GM23338 (cell line): ENCODE measurements around the gene PYCR2. TPM values are rescaled to one million over a fixed set of nuclear protein-coding genes. Genes with fewer than 3 reads are reported as not detected.

ENCODE experiments used
- ATAC-seq: fragments of 200-7000 bp; cut with Tn5 transposase; 3 replicates; pipeline ENCODE4 v1.9.1; 2020
- DNase-seq: peaks from one replicate; pipeline ENCODE4 v3.0.0-alpha.2; 2015; ENCODE audit warnings: low spot score
- H2AFZ ChIP-seq: fragments of 200-600 bp; sonication (generic); 2 replicates; pipeline ENCODE4 v1.8.0; 2016; ENCODE audit warnings: antibody characterized with exemption, mild to moderate bottlenecking, moderate library complexity
- H3F3A ChIP-seq: fragments of 200-600 bp; sonication (generic); replicated peaks from 2 replicates; pipeline ENCODE4 v1.8.0; 2017; ENCODE audit warnings: antibody characterized with exemption, mixed run types, low read depth
- H3K27ac ChIP-seq: fragments of 200-600 bp; sonication (generic); 2 replicates; pipeline ENCODE4 v1.6.1; 2016; ENCODE audit warnings: low read depth
- H3K27me3 ChIP-seq: fragments of 200-600 bp; sonication (generic); 2 replicates; pipeline ENCODE4 v1.8.0; 2016; ENCODE audit warnings: mild to moderate bottlenecking, mixed run types, moderate library complexity; ENCODE audit not compliant: insufficient read depth
- H3K36me3 ChIP-seq: fragments of 200-600 bp; sonication (generic); 2 replicates; pipeline ENCODE4 v1.8.0; 2016; ENCODE audit warnings: mild to moderate bottlenecking; ENCODE audit not compliant: insufficient read depth
- H3K4me1 ChIP-seq: fragments of 200-600 bp; sonication (generic); 2 replicates; pipeline ENCODE4 v1.8.0; 2016; ENCODE audit warnings: mild to moderate bottlenecking, moderate library complexity; ENCODE audit not compliant: insufficient read depth
- H3K4me2 ChIP-seq: fragments of 200-600 bp; sonication (generic); 2 replicates; pipeline ENCODE4 v1.7.1; 2017; ENCODE audit warnings: mixed run types
- H3K4me3 ChIP-seq: fragments of 200-600 bp; sonication (generic); 2 replicates; pipeline ENCODE4 v1.6.1; 2016; ENCODE audit warnings: mixed run types
- H3K79me2 ChIP-seq: fragments of 200-600 bp; sonication (generic); replicated peaks from 2 replicates; pipeline ENCODE4 v1.8.0; 2017; ENCODE audit warnings: mild to moderate bottlenecking; ENCODE audit not compliant: insufficient read depth
- H3K9me2 ChIP-seq: fragments of 200-600 bp; sonication (generic); 2 replicates; pipeline ENCODE4 v1.8.0; 2017; ENCODE audit not compliant: insufficient read depth
- H4K20me1 ChIP-seq: fragments of 200-600 bp; sonication (generic); replicated peaks from 2 replicates; pipeline ENCODE4 v1.8.0; 2017; ENCODE audit warnings: mild to moderate bottlenecking; ENCODE audit not compliant: insufficient read depth
- H3K27ac Mint-ChIP-seq: 2 replicates; pipeline ENCODE4 v1.8.0; 2020; ENCODE audit warnings: inconsistent platforms, mild to moderate bottlenecking, moderate library complexity, mixed read lengths
- H3K27me3 Mint-ChIP-seq: 3 replicates; pipeline ENCODE4 v1.8.0; 2022; ENCODE audit warnings: low read depth, mild to moderate bottlenecking, moderate library complexity, mixed read lengths, inconsistent platforms; ENCODE audit not compliant: insufficient read depth, poor library complexity
- H3K36me3 Mint-ChIP-seq: 3 replicates; pipeline ENCODE4 v1.8.0; 2021; ENCODE audit warnings: low read depth, mild to moderate bottlenecking, inconsistent platforms, moderate library complexity, mixed read lengths
- H3K4me1 Mint-ChIP-seq: 3 replicates; pipeline ENCODE4 v1.8.0; 2020; ENCODE audit warnings: mild to moderate bottlenecking, inconsistent platforms, mixed read lengths
- H3K4me3 Mint-ChIP-seq: 3 replicates; pipeline ENCODE4 v1.8.0; 2021; ENCODE audit warnings: moderate library complexity, mild to moderate bottlenecking, inconsistent platforms, mixed read lengths
- H3K9me3 Mint-ChIP-seq: 3 replicates; pipeline ENCODE4 v1.8.0; 2020; ENCODE audit warnings: moderate library complexity, mild to moderate bottlenecking, inconsistent platforms, mixed read lengths
- CREB1 ChIP-seq: fragments of 250-450 bp; sonication (Bioruptor Pico); IDR thresholded peaks from 2 replicates; pipeline ENCODE4 v1.5.0; 2020; ENCODE audit warnings: low read depth, mild to moderate bottlenecking, moderate library complexity
- CTCF ChIP-seq, 2 experiments: fragments of 200-600 bp in 1 of 2; sonication (generic) in 1 of 2; conservative IDR thresholded peaks; 2 replicates each; pipeline versions ENCODE4 v1.5.1 to v1.6.1; 2016 to 2017; ENCODE audit warnings: antibody characterized with exemption in 2 of 2, low read depth in 2 of 2, mild to moderate bottlenecking in 2 of 2, moderate library complexity in 1 of 2
- ETS1 ChIP-seq: IDR thresholded peaks from 2 replicates; pipeline ENCODE4 v1.6.1; 2016; ENCODE audit warnings: antibody characterized with exemption
- EZH2 ChIP-seq: fragments of 200-600 bp; sonication (generic); IDR thresholded peaks from one replicate; pipeline ENCODE4 v1.8.0; 2017; ENCODE audit warnings: antibody characterized with exemption, mild to moderate bottlenecking, low read depth; ENCODE audit not compliant: unreplicated experiment
- EZH2phosphoT487 ChIP-seq: fragments of 200-600 bp; sonication (generic); IDR thresholded peaks from one replicate; pipeline ENCODE4 v1.8.1; 2018; ENCODE audit warnings: antibody characterized with exemption; ENCODE audit not compliant: unreplicated experiment
- JUNB ChIP-seq: IDR thresholded peaks from one replicate; pipeline ENCODE4 v1.6.1; 2016; ENCODE audit warnings: antibody characterized with exemption; ENCODE audit not compliant: unreplicated experiment
- NANOG ChIP-seq: IDR thresholded peaks from 2 replicates; pipeline ENCODE4 v1.6.1; 2016; ENCODE audit warnings: antibody characterized with exemption, borderline replicate concordance
- POLR2AphosphoS5 ChIP-seq: IDR thresholded peaks from 2 replicates; pipeline ENCODE4 v1.6.1; 2016; ENCODE audit warnings: antibody characterized with exemption, low read depth
- REST ChIP-seq: IDR thresholded peaks from one replicate; pipeline ENCODE4 v1.6.1; 2018; ENCODE audit warnings: antibody characterized with exemption; ENCODE audit not compliant: unreplicated experiment
- STAT1 ChIP-seq: IDR thresholded peaks from one replicate; pipeline ENCODE4 v1.6.1; 2016; ENCODE audit warnings: antibody characterized with exemption; ENCODE audit not compliant: unreplicated experiment
- ZNF114 ChIP-seq: fragments of 250-450 bp; sonication (Bioruptor Pico); IDR thresholded peaks from 2 replicates; pipeline ENCODE4 v1.5.0; 2020; ENCODE audit warnings: mild to moderate bottlenecking, moderate library complexity
- ZNF331 ChIP-seq: fragments of 250-450 bp; sonication (Bioruptor Pico); IDR thresholded peaks from 2 replicates; pipeline ENCODE4 v1.5.0; 2020; ENCODE audit warnings: low read depth, mild to moderate bottlenecking, moderate library complexity
- ZNF462 ChIP-seq: fragments of 250-450 bp; sonication (Bioruptor Pico); IDR thresholded peaks from 2 replicates; pipeline ENCODE4 v1.5.0; 2020; ENCODE audit warnings: mild to moderate bottlenecking, moderate library complexity
- polyA plus RNA-seq: library from polyadenylated mRNA; unstranded; fragments of >200 nt; fragmentation: Nextera tagmentation; extraction: Ambion mirVana; gene quantifications from 2 replicates; pipeline ENCODE4 v1.2.1, GENCODE V29; 2016
- total RNA-seq: library from RNA; depleted of rRNA; stranded (reverse); fragments of >200 nt; shearing (Covaris generic); gene quantifications from 2 replicates; pipeline ENCODE4 v1.2.3, GENCODE V29; 2014

Gene PYCR2
- total and polyA plus RNA-seq, 2 experiments from 2014 or later: 89.1 to 109 TPM

- ATAC-seq: no peak
- peaks cover 24% of the 10 kb centered on the region for H3K4me1 ChIP-seq
- Mint-ChIP-seq H3K27ac (peak overlapping the region; percentile 59; the same call in 1 of the 2 replicates), H3K4me3 (no peak overlapping the region), H3K9me3 (no peaks in the 10 kb centered on the region), H3K4me1 (peaks cover 20% of the 10 kb centered on the region), H3K36me3 (peaks cover 16% of the 10 kb centered on the region), H3K27me3 (peaks cover 13% of the 10 kb centered on the region)
- DNase-seq: no peak
- TF ChIP-seq ETS1: no peak
- TF ChIP-seq EZH2phosphoT487: no peak
- no peak for TF ChIP-seq CTCF (conservative IDR thresholded peaks at IDR 0.05; ENCODE audit: low read depth in 2 of 2)
- TF ChIP-seq STAT1: no peak
- no peak for TF ChIP-seq CREB1
- no peak for TF ChIP-seq REST
- no peak for TF ChIP-seq NANOG
- no peak for TF ChIP-seq POLR2AphosphoS5
- no peak for TF ChIP-seq ZNF331 (CRISPR knock-in tag)
- TF ChIP-seq EZH2: no peak
- no peak for TF ChIP-seq JUNB
- TF ChIP-seq ZNF462 (CRISPR knock-in tag): no peak
- TF ChIP-seq ZNF114 (CRISPR knock-in tag): no peak
- H3K36me3 ChIP-seq: peaks cover 14% of the 10 kb centered on the region; the same call in 1 of the 2 replicates
- no peaks in the 10 kb centered on the region for H3K27me3 ChIP-seq
- H3K79me2 ChIP-seq: peaks cover 22% of the 10 kb centered on the region
- no peak overlapping the region for H3K4me3 ChIP-seq
- no peaks in the 10 kb centered on the region for H3K9me2 ChIP-seq
- H2AFZ ChIP-seq: peak overlapping the region; percentile 87
- H4K20me1 ChIP-seq: peaks cover 13% of the 10 kb centered on the region; the same call in 1 of the 2 replicates
- H3F3A ChIP-seq: peaks cover 11% of the 10 kb centered on the region
- H3K27ac ChIP-seq: no peak overlapping the region
- H3K4me2 ChIP-seq: no peak overlapping the region
These were observed 2.6 kb upstream of the PYCR2 start for GRCh38 chr1:225926551-225927113.
